Activated CD8-positive, alpha-beta memory T cell treated with anti-CD3 and anti-CD28 coated beads for 24 hours (primary cell): ENCODE data around the gene WEE2.

Experiments
- DNase-seq: peaks from one replicate; pipeline ENCODE4 v3.0.0-alpha.2; 2020

Gene WEE2

GRCh38 chr7:141691961-141692360, 16.2 kb upstream of the WEE2 start:
- DNase-seq = no peak

GRCh38 chr7:141693082-141693481, 15.1 kb upstream of the WEE2 start:
- DNase-seq = no peak

GRCh38 chr7:141695803-141696289, 12.3 kb upstream of the WEE2 start:
- DNase-seq = no peak

- no peak for DNase-seq
These were observed 11.8 kb upstream of the WEE2 start for GRCh38 chr7:141696348-141696747.

- DNase-seq = no peak
These were observed 10.8 kb upstream of the WEE2 start for GRCh38 chr7:141697211-141697871.

- no peak for DNase-seq
These were observed 9.7 kb upstream of the WEE2 start for GRCh38 chr7:141698247-141699015.

- no peak for DNase-seq
These were observed 8.3 kb upstream of the WEE2 start for GRCh38 chr7:141699860-141700259.

- DNase-seq = no peak
These were observed 7.8 kb upstream of the WEE2 start for GRCh38 chr7:141700296-141700847.

- DNase-seq = peak; percentile 59
These were observed 7.2 kb upstream of the WEE2 start for GRCh38 chr7:141700848-141701371.

GRCh38 chr7:141701489-141702046, 6.6 kb upstream of the WEE2 start:
- peak; percentile 83 for DNase-seq

GRCh38 chr7:141702047-141702567, 6.0 kb upstream of the WEE2 start, which contains the start of gene DENND11:
DENND11 (minus strand) TSS chr7:141702166; CDS start chr7:141702153, 13 bp downstream.
- DNase-seq = peak; percentile 79

GRCh38 chr7:141702892-141703291, 5.3 kb upstream of the WEE2 start:
- no peak for DNase-seq

- DNase-seq = no peak
These were observed 4.0 kb upstream of the WEE2 start for GRCh38 chr7:141704112-141704511.

- no peak for DNase-seq
These were observed 3.4 kb upstream of the WEE2 start for GRCh38 chr7:141704741-141705140.

- DNase-seq = no peak
These were observed 1.7 kb upstream of the WEE2 start for GRCh38 chr7:141706239-141707064.

GRCh38 chr7:141709318-141709717, 1.2 kb downstream of the WEE2 start:
- DNase-seq = no peak

GRCh38 chr7:141709749-141710148, 1.6 kb downstream of the WEE2 start:
- DNase-seq = no peak

GRCh38 chr7:141710301-141710700, 2.1 kb downstream of the WEE2 start:
- DNase-seq = no peak

GRCh38 chr7:141712603-141713255, 4.6 kb downstream of the WEE2 start:
- no peak for DNase-seq

GRCh38 chr7:141713890-141714289, 5.7 kb downstream of the WEE2 start:
- no peak for DNase-seq

- DNase-seq = no peak
These were observed 6.4 kb downstream of the WEE2 start for GRCh38 chr7:141714571-141714970.

GRCh38 chr7:141715018-141715417, 6.9 kb downstream of the WEE2 start:
- DNase-seq = no peak
